NCI-H2107 treated with DMSO at 0.1 percent for 48 hours (cell line): ENCODE results near the gene EIF4EBP2.

Experiments used
- DNase-seq: peaks from one replicate; lab custom pipeline; 2025; ENCODE audit not compliant: unreplicated experiment; lab: John Stamatoyannopoulos, UW

Gene EIF4EBP2

DNA sequence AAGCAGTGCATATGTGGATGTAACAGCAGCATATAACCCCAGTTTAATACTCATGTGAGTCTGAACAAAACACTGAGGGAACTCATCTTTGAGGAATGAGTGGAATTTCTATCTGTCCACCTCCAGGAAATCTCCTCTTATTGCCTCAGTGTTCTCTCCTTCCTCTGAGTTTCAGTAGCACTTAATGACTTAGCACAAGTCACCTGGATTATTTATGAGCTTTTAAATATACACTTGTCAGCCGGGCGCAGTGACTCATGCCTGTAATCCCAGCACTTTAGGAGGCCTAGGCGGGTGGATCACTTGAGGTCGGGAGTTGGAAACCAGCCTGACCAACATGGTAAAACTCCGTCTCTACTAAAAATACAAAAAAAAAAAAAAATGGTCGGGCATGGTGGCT, 25.8 kb upstream of the EIF4EBP2 start:
- no peak for DNase-seq

- DNase-seq: no peak
These were observed 24.3 kb upstream of the EIF4EBP2 start for GRCh38 chr10:70379581-70380176.

GRCh38 chr10:70380350-70381135, 23.4 kb upstream of the EIF4EBP2 start:
- no peak for DNase-seq

DNA sequence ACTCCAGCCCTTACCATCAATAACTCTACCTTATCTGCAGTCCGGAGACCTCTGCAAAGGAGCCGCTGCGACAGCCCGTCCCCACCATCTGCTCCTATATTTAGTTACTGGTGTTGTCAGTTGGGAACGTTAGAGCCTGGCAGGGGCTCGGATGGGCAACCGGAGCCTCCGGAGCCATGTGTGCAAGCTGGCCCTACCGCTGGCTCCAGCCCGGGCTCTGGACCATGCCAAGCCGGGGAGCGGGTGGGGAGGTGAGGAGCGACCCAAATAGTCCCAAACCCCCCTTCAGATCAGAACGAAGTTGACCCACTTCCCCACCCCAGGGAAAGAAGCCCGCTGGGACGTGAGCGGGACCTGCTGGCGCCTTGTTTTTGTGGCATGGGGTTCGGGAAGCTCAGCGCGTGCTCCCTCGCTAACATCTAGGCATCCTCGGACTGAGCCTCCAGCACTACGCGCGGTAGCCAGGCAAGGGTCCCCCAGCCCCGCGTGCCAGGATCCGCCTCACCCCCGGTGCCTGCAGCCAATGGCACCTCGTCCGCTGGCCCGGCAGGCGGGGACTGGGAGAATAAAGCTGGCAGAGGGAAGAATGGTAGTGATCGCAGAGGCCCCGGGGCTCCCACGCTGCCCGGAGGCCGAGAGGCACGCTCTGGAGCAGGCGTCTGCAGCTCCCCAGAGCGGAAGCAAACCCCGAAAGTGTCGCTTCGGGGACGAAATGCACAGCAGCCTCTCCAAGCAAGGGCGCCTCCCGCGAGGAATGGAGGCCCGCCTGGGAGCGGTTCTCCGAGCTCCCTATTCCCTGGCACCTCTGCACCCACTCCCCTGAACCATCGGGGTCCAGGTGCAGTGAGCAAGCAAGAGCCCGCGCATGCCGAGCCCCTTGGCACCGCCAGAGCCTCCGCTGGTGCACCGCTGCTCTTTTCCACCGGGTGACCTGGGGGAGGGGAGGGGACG, 22.2 kb upstream of the EIF4EBP2 start:
- no peak for DNase-seq

GRCh38 chr10:70391654-70392053, 12.3 kb upstream of the EIF4EBP2 start:
- no peak for DNase-seq

- no peak for DNase-seq
These were observed 7.8 kb upstream of the EIF4EBP2 start for GRCh38 chr10:70396140-70396539.

- no peak for DNase-seq
These were observed 4.8 kb upstream of the EIF4EBP2 start for GRCh38 chr10:70399177-70399576.

DNA sequence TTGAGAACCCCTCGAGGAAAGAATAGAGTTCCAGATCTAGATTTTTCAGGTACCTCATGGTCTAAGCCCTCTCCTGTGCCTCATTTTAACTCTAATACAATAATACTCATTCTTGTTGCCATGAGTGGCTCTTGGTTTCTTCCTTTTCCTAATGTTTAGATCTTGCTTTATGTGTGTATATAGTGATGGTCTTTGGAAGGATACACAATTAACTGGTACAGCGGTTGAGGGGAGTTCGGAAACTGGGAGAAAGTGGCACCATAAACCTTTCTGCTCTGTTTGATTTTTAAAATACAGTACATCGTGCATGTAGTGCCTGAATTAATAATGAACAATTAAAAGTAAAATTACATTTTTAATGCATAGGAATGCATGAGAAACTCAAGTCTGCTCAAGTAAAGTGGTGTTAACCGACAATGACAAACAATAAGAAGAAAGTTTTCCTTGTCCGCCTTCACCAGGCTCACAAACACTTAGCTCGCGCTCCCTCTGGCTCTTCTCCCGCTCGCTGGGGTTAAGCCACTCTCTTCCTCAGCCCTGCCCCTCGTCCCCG, 386 bp upstream of the EIF4EBP2 start:
- DNase-seq: no peak

GRCh38 chr10:70404787-70405036, 767 bp downstream of the EIF4EBP2 start:
- no peak for DNase-seq

- no peak for DNase-seq
These were observed 1.3 kb downstream of the EIF4EBP2 start for GRCh38 chr10:70405037-70405824.

DNA sequence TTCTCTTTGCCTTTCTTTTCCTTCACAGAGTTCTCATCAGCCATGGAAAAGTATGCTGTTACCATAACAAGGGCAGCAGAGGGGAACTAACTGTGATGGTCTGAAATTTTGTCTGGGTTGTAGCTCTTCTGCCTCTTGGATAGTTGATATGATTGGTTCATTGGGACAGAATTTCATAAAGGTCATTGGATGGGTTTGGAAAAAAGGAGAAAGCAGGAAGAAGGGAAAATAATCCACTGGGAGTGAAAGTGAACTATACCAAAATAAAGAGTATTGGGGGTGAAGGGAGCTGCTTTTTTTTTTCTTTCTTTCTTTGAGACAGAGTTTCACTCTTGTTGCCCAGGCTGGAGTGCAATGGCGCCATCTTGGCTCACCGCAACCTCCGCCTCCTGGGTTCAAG, 5.8 kb downstream of the EIF4EBP2 start:
- no peak for DNase-seq

DNA sequence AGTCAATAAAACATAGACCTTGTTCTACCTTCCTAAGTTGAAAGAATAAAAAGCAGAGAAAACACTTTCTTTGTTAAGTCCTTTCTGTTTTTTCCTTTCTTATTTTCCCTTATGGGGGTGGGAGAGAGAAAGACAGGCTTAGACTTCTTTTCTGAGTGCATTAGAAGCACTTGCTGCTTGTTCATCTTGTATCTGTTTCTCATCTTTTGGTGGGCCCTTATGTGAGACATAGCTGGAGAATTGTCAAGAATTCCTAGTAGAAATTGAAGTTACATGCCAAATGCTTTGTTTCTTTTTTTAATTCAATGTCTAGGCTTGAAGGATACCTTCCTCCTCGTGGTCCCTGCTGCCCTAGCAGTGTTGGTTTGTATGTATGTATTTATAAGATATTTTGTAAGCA, 6.7 kb downstream of the EIF4EBP2 start:
- no peak for DNase-seq

GRCh38 chr10:70412356-70412755, 8.4 kb downstream of the EIF4EBP2 start:
- no peak for DNase-seq

DNA sequence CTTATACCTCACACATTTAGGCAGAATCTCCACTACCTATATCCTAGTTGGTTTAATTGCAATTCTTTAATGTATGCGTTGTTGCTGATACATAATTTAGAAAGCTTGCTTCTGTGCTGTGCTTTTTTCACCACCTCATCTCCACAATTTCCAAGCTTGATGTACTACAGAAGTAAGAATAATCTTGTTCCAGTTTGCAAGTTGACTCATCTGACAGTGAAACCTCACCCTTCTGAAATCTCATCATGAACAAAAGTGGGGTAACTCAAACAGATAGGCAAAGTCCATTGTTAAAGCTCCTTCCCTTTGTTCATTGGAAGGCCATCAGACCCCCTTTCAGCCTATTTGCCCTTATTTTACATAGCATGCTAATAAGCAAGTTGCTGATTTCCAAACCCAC, 13.6 kb downstream of the EIF4EBP2 start:
- DNase-seq: no peak

DNA sequence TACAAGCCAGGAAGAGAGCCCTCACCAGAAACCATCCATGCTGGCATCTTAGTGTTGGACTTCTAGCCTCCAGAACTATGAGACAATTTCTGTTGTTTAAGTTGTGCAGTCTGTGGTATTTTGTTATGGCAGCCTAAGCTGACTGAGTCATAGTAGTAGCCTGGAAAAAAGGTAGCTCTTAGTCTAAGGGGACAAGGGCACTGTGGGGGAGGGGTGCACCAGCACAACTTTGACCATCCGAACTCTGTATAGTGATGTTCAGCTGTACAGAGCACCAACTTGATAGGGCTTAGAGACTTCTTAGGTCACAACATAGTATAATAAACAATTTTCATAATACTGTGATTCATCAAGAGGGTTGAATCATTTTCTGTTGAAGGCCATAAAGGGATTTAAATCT, 14.3 kb downstream of the EIF4EBP2 start:
- no peak for DNase-seq

DNA sequence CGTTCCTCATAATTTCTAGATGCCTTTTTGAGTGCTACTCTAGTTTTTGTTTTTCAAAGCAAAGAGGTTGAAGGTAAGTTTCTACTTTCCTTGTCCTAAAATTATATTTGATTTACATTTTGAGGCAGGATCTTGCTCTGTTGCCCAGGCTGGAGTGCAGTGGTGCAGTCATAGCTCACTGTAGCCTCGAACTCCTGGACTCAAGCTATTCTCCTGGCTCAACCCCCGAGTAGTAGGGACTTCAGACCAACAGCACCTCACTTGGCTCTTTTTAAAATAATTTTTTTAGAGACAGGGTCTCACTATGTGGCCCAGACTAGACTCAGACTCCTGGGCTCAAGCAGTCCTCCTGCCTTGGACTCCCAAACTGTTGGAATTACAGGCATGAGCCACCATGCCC, 14.8 kb downstream of the EIF4EBP2 start:
- DNase-seq: no peak

- no peak for DNase-seq
These were observed 20.4 kb downstream of the EIF4EBP2 start for GRCh38 chr10:70424320-70424719.

GRCh38 chr10:70425096-70425495, 21.2 kb downstream of the EIF4EBP2 start:
- DNase-seq: no peak

- DNase-seq: no peak
These were observed 22.9 kb downstream of the EIF4EBP2 start for GRCh38 chr10:70426823-70427222.

DNA sequence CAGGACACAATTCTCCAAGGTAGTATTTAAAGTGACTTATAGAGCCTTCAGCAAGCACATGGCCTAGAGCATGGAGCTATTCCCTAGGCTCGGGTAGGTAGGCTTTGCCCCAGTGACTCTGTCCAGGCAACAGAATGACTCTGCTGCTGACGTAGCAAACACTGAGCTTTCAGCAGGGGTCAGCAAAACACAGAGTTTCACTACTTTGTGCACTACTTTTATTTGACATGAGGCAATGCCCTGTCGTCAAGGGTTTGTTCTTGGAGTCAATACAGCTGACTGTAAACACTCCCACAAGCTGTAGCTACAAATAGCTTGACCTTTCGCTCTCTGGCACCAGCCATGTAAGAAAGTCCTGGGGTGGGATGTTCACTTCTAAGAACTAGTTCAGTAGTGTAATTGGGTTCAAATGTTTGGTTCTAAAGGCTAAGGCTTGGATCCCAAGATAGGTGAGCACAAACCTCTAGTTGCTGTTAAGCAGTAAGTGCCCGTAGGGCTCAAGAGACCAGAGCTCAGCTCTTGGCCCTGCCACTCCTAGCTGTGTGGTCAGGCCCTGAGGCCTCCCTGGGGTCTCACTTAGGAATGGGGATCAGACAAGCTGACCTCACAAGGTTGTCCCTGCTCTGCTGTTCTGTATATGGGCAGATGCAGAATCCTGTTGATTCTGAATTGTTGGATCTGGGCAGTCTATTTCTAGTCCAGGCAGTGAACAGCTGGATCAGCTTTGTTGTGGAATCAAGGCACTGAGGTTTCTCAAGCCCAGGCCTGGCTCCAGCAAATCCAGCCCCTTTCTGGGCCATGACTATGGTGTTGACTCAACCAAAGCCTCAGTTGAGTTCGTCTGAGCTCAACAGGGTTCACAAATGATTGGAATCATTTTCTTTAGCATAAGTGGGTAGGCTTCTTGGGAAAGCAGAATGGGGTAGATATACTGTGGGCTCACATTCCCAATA, 26.8 kb downstream of the EIF4EBP2 start:
- DNase-seq: no peak
